Neuron (in vitro differentiated cells): ENCODE data around the gene ATG4A.

Experiments used
- H2AFZ ChIP-seq: one replicate; pipeline ENCODE4 v1.6.1; 2013; ENCODE audit warnings: low read depth, mild to moderate bottlenecking, inconsistent platforms, low read length, moderate library complexity
- H3K27me3 ChIP-seq: one replicate; pipeline ENCODE4 v1.6.1; 2013; ENCODE audit warnings: low read length; ENCODE audit not compliant: insufficient read depth
- H3K36me3 ChIP-seq: one replicate; pipeline ENCODE4 v1.6.1; 2013; ENCODE audit warnings: low read length; ENCODE audit not compliant: insufficient read depth
- H3K4me1 ChIP-seq: one replicate; pipeline ENCODE4 v1.6.1; 2013; ENCODE audit warnings: low read length; ENCODE audit not compliant: insufficient read depth
- H3K4me3 ChIP-seq: 2 replicates; pipeline ENCODE4 v1.5.1; 2013; ENCODE audit warnings: mild to moderate bottlenecking, low read length, moderate library complexity
- H3K9me3 ChIP-seq: one replicate; pipeline ENCODE4 v1.6.1; 2013; ENCODE audit warnings: low read length

Gene ATG4A

GRCh38 chrX:108087792-108088191 is 3.8 kb upstream of the ATG4A start:
- H3K27me3 ChIP-seq = no peaks in the 10 kb centered on the region
- no peak overlapping the region for H2AFZ ChIP-seq
- H3K36me3 ChIP-seq = peaks cover 14% of the 10 kb centered on the region
- H3K9me3 ChIP-seq = no peaks in the 10 kb centered on the region
- H3K4me1 ChIP-seq = peaks cover 3% of the 10 kb centered on the region
- no peak overlapping the region for H3K4me3 ChIP-seq

- no peak overlapping the region for H2AFZ ChIP-seq
- no peaks in the 10 kb centered on the region for H3K9me3 ChIP-seq
- H3K36me3 ChIP-seq = peaks cover 14% of the 10 kb centered on the region
- H3K4me1 ChIP-seq = peaks cover 3% of the 10 kb centered on the region
- no peaks in the 10 kb centered on the region for H3K27me3 ChIP-seq
- no peak overlapping the region for H3K4me3 ChIP-seq
Measured at GRCh38 chrX:108088511-108088910, 3.1 kb upstream of the ATG4A start.

- peaks cover 3% of the 10 kb centered on the region for H3K4me1 ChIP-seq
- no peaks in the 10 kb centered on the region for H3K9me3 ChIP-seq
- H3K27me3 ChIP-seq = no peaks in the 10 kb centered on the region
- H2AFZ ChIP-seq = no peak overlapping the region
- H3K36me3 ChIP-seq = peaks cover 10% of the 10 kb centered on the region
- H3K4me3 ChIP-seq = peak overlapping the region; percentile 84
Measured at GRCh38 chrX:108090491-108091263, 901 bp upstream of the ATG4A start.

DNA sequence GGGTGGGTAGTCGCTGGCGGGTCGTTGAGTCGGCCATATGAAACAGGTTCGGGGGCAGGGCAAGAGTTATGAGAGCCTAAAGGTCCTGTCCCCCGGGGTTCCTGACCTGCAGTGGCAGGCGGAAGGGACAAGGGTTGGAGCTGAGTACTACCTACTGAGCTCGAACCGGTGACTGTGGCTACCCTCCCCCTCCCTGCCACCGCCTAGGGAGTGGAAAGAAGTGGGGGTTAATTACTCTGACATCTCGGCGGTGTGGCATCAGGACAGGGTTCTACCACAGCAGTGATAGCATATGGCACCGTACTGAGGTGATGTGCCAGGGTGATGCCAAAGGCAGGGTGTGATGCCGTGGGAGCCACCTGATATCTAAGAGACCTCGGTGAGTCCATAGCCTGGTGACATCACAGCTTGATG is 307 bp downstream of the ATG4A start:
- Histone ChIP-seq H2AFZ (peak overlapping the region; percentile 42), H3K9me3 (no peaks in the 10 kb centered on the region), H3K36me3 (peaks cover 6% of the 10 kb centered on the region), H3K4me1 (peaks cover 3% of the 10 kb centered on the region), H3K4me3 (peak overlapping the region; percentile 84), H3K27me3 (no peaks in the 10 kb centered on the region)

- no peaks in the 10 kb centered on the region for H3K36me3 ChIP-seq
- no peak overlapping the region for H2AFZ ChIP-seq
- no peak overlapping the region for H3K4me3 ChIP-seq
- H3K4me1 ChIP-seq = no peaks in the 10 kb centered on the region
- H3K27me3 ChIP-seq = no peaks in the 10 kb centered on the region
- H3K9me3 ChIP-seq = no peaks in the 10 kb centered on the region
Measured at GRCh38 chrX:108097380-108097779, 5.8 kb downstream of the ATG4A start.

DNA sequence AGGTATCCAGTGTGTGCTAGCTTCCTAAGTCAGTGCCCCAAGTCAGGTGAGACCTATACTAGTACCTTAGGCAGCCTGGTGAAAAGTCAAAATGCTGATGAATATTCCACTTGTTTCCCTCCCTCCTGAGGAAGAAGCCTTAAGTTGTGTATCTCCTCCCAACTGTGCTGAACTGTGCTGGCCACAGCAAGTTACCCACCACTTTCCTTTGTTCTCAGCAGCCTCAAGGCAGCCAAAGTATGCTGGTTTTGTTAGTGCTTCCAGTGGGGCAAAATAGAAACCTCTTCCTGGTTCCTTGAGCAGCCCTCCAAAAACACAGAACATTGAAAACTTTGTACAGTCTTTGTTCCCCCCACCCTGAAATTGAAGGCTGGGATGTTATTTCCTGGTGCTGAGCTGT is 13.9 kb downstream of the ATG4A start:
- no peaks in the 10 kb centered on the region for H3K27me3 ChIP-seq
- no peak overlapping the region for H2AFZ ChIP-seq
- no peaks in the 10 kb centered on the region for H3K36me3 ChIP-seq
- no peak overlapping the region for H3K4me3 ChIP-seq
- H3K4me1 ChIP-seq = no peaks in the 10 kb centered on the region
- H3K9me3 ChIP-seq = no peaks in the 10 kb centered on the region

DNA sequence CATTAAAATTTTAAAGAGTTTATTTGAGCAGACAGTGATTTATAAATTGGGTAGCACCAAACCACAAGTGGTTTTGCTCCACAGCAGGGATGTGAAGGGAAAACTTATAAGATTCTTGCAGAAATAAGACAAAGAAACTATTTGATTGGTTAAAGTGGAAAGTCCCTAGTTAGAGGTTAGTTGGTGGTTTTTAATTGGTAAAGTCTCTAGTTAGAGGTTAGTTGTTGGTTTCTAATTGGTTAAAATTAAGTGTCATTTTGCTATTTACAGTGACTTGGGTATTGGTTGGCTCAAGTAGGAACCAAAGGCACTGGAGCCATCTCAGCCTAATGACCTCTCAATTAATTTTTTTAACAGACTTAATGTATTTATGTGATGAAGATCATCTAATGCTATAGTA is 23.0 kb downstream of the ATG4A start:
- Histone ChIP-seq H3K9me3 (no peaks in the 10 kb centered on the region), H2AFZ (no peak overlapping the region), H3K27me3 (no peaks in the 10 kb centered on the region), H3K4me3 (no peak overlapping the region), H3K36me3 (no peaks in the 10 kb centered on the region), H3K4me1 (no peaks in the 10 kb centered on the region)

DNA sequence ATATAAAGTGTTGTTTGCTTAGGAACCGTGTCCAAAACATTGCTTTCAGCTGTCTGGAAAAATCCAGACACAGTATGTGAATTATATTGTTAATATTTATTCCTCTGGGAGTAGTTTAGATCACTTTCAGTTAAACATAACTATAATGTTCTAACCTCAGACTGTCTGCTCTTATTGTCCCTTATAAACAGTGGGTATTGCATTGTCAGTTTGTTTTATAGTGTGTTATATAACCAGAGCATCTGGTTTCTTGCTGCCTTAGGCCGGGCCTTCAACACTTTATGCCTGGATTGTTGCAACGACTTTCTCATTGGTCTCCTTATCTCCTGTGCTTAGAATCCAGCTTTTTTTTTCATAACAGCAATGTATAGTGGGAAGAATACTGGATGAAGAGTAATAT is 26.4 kb downstream of the ATG4A start:
- Histone ChIP-seq H3K4me3 (no peak overlapping the region), H2AFZ (no peak overlapping the region), H3K27me3 (no peaks in the 10 kb centered on the region), H3K4me1 (peaks cover 2% of the 10 kb centered on the region), H3K9me3 (no peaks in the 10 kb centered on the region), H3K36me3 (no peaks in the 10 kb centered on the region)

- Histone ChIP-seq H3K36me3 (no peaks in the 10 kb centered on the region), H2AFZ (no peak overlapping the region), H3K4me3 (no peak overlapping the region), H3K4me1 (peaks cover 2% of the 10 kb centered on the region), H3K27me3 (no peaks in the 10 kb centered on the region), H3K9me3 (no peaks in the 10 kb centered on the region)
Measured at GRCh38 chrX:108121291-108121690, 29.7 kb downstream of the ATG4A start.

DNA sequence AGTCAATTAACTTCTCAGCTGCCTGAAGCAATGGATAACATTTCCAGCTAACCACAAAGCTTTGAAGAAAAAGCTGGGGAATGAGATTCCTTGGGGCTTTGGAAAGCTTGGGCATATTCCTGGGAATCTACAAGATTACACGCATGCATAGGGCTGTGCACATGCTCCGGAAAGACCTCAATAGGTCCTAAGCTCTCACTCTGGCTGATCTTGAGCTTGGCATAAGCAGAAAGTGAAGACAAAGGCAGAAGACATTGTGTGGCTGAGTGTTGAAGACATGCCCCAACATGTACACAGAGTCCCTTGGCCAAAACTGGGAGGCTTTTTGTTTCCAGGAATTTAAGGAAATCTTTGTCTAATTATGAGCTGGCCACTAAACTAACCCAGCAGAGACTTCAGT is 31.2 kb downstream of the ATG4A start:
- no peak overlapping the region for H2AFZ ChIP-seq
- no peaks in the 10 kb centered on the region for H3K9me3 ChIP-seq

DNA sequence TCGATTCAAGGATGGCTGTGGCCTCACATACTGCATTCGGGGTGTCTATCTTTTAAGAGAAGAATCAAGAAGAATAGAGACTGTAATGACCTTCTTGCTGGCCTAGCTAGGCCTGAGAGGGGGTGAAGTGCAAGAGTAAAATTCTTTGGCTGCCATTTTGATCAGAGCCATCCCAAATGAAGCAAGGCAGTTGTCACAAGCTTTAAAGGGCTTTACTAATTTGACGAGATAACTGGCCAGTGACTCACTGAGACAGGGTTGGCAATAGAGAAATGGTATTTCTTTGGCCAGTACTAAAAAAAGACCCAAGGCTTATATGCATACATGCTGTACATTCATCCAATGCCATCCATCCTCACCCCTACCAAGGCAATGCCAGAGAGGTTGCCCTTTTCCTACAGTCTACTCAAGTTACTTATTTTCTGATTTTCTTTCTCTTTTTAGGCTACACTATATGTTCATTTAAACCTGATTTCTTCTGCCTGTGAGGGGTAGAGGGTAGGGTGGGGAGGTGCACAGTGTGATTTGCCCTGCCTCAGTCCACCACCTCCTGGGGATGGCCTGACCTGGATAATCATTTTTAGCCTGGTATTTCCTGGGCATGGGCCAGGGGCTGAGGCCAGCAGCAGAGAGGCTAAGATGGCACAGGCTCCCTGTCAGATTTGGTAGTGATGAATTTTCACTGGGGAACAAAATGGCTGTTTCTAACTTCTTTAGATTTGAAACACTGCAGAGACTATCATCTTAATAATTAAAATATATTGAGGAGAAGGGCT is 32.2 kb downstream of the ATG4A start:
- Histone ChIP-seq H3K36me3 (no peaks in the 10 kb centered on the region), H3K9me3 (no peaks in the 10 kb centered on the region), H3K4me3 (no peak overlapping the region), H3K4me1 (peaks cover 2% of the 10 kb centered on the region), H2AFZ (no peak overlapping the region), H3K27me3 (no peaks in the 10 kb centered on the region)

More for the DNA sequence above, 31.2 kb downstream of the ATG4A start:
- no peak overlapping the region for H3K4me3 ChIP-seq
- peaks cover 2% of the 10 kb centered on the region for H3K4me1 ChIP-seq
- H3K27me3 ChIP-seq = no peaks in the 10 kb centered on the region
- no peaks in the 10 kb centered on the region for H3K36me3 ChIP-seq

DNA sequence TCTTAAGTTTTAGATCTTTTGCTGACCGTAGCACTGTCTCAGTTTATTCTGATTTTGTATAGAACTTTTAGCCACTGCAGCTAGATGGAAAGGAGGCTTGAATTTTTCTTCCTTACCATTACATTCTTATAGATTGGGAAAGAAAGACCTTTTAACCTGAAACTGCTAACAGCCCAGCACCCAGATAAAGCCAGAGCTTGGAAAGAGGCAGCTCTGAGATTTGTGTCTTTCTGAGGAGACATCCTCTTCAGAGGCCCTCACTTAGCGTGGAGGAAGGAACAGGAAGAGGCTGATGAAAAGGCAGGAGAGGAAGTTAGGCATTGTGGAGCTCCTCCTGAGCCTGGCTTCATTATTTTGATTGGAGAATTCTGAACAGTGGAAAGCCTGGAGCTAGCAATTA is 35.1 kb downstream of the ATG4A start:
- no peaks in the 10 kb centered on the region for H3K36me3 ChIP-seq
- no peaks in the 10 kb centered on the region for H3K27me3 ChIP-seq
- H2AFZ ChIP-seq = no peak overlapping the region
- H3K4me3 ChIP-seq = no peak overlapping the region
- peaks cover 2% of the 10 kb centered on the region for H3K4me1 ChIP-seq
- H3K9me3 ChIP-seq = no peaks in the 10 kb centered on the region

GRCh38 chrX:108127152-108127551 is 35.6 kb downstream of the ATG4A start:
- Histone ChIP-seq H3K9me3 (peaks cover 2% of the 10 kb centered on the region), H3K27me3 (no peaks in the 10 kb centered on the region), H2AFZ (no peak overlapping the region), H3K36me3 (no peaks in the 10 kb centered on the region), H3K4me1 (peaks cover 2% of the 10 kb centered on the region), H3K4me3 (no peak overlapping the region)
